ENCODE data around the gene PCDH18.

DNA sequence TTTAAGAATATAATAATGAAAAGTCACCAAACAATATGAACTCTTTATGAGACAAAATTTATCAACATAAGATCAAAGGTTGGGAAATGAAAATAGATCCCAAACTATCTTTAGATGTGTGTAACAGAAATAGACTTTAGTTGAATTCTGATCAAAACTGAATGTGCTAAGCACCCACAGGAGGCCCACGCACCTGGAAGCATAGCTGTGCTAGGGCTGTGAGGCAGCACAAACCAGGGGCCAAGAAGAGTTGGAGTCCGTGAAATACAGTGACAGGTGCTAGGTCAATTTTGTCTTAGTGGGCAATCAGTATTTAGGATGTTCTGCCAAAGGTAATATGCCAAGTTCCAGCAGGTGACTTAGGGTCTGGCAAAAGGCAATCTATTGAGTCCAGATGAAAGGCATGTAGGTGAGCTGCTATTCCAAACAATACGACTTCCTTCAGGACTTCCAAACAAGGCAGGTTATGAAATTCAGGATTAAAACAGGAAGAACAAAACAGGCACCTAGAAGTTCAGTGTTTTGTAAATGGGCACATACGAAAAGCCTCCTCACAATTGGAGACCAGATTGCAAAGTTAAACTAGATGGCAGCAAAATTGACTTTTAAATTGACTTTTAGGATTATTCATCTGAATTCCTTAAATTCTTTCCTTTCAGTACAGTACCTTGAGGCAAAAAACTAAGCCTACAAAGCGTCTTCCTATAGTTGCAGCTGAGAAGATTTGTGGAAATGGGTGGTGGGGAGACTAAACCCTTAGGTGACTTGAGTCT lies 4.7 kb upstream of the PCDH18 start:
- TF ChIP-seq, protein P1, sequence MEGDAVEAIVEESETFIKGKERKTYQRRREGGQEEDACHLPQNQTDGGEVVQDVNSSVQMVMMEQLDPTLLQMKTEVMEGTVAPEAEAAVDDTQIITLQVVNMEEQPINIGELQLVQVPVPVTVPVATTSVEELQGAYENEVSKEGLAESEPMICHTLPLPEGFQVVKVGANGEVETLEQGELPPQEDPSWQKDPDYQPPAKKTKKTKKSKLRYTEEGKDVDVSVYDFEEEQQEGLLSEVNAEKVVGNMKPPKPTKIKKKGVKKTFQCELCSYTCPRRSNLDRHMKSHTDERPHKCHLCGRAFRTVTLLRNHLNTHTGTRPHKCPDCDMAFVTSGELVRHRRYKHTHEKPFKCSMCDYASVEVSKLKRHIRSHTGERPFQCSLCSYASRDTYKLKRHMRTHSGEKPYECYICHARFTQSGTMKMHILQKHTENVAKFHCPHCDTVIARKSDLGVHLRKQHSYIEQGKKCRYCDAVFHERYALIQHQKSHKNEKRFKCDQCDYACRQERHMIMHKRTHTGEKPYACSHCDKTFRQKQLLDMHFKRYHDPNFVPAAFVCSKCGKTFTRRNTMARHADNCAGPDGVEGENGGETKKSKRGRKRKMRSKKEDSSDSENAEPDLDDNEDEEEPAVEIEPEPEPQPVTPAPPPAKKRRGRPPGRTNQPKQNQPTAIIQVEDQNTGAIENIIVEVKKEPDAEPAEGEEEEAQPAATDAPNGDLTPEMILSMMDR (IDR thresholded peaks at IDR 0.05) = no peak
- no peak for TF ChIP-seq POLR2A (IDR thresholded peaks at IDR 0.05)
